B cell (primary cell): ENCODE measurements around the gene RHOT2. TPM values are rescaled to one million over a fixed set of nuclear protein-coding genes. Genes with fewer than 3 reads are reported as not detected.

ENCODE experiments used
- ATAC-seq: fragments of 200-7000 bp; cut with Tn5 transposase; one replicate; pipeline ENCODE4 v1.10.0; 2021; ENCODE audit warnings: low read depth, mild to moderate bottlenecking, moderate number of reproducible peaks, moderate library complexity
- CTCF ChIA-PET: fragments of 350-600 bp; sonication (Branson Sonifier 250); formaldehyde crosslinking; loops from one replicate; lab custom pipeline; 2021; ENCODE audit warnings: antibody characterized with exemption, inconsistent platforms; lab: Charles Lee
- POLR2A ChIA-PET: fragments of 350-600 bp; sonication (Branson Sonifier 250); formaldehyde crosslinking; loops from one replicate; lab custom pipeline; 2021; ENCODE audit warnings: antibody characterized with exemption; lab: Charles Lee
- DNase-seq: peaks from one replicate; pipeline ENCODE4 v3.0.0; 2013
- H2AFZ ChIP-seq: 2 replicates; pipeline ENCODE4 v1.6.1; 2012; ENCODE audit warnings: mild to moderate bottlenecking, low read depth, low read length; ENCODE audit not compliant: insufficient read depth, poor library complexity, severe bottlenecking
- H3K27ac ChIP-seq, 2 donors: 1 replicate in 1 of 2; 2 replicates in 1 of 2; pipeline ENCODE4 v1.5.1; 2012 to 2013; ENCODE audit warnings: low read length in 2 of 2, mild to moderate bottlenecking in 2 of 2, moderate library complexity in 1 of 2
- H3K27me3 ChIP-seq, 4 experiments: fragments of 200-600 bp in 1 of 4; sonication (generic) in 1 of 4; replicated peaks in 1 of 4; 1 replicate in 2 of 4; 2 replicates in 2 of 4; pipeline versions ENCODE4 v1.6.1 to v1.7.0; 2013 to 2016; ENCODE audit warnings: low read length in 3 of 4, mild to moderate bottlenecking in 2 of 4, mixed read lengths in 1 of 4, moderate library complexity in 1 of 4; ENCODE audit not compliant: insufficient read depth in 4 of 4, control insufficient read depth in 3 of 4; ENCODE audit errors: control extremely low read depth in 1 of 4
- H3K36me3 ChIP-seq, 2 experiments: replicated peaks in 1 of 2; 1 replicate in 1 of 2; 2 replicates in 1 of 2; pipeline versions ENCODE4 v1.6.1 to v1.7.1; 2013; ENCODE audit warnings: low read length in 1 of 2; ENCODE audit not compliant: insufficient read depth in 2 of 2, control insufficient read depth in 1 of 2; ENCODE audit errors: control extremely low read depth in 1 of 2, extremely low read depth in 1 of 2
- H3K4me1 ChIP-seq, 2 donors: fragments of 200-600 bp in 1 of 2; sonication (generic) in 1 of 2; 1 replicate in 1 of 2; 2 replicates in 1 of 2; pipeline versions ENCODE4 v1.5.1 to v1.6.1; 2013 to 2017; ENCODE audit warnings: low read length in 2 of 2; ENCODE audit not compliant: control insufficient read depth in 2 of 2, insufficient read depth in 2 of 2
- H3K4me2 ChIP-seq: replicated peaks from 2 replicates; pipeline ENCODE3; 2012; ENCODE audit warnings: mild to moderate bottlenecking, low read depth, low read length; ENCODE audit not compliant: poor library complexity, severe bottlenecking
- H3K4me3 ChIP-seq, 5 experiments: fragments of 200-600 bp in 1 of 5; sonication (generic) in 1 of 5; 1 replicate in 3 of 5; 2 replicates in 2 of 5; pipeline versions ENCODE4 v1.5.1 to v1.7.0; 2011 to 2016; ENCODE audit warnings: low read length in 4 of 5, mild to moderate bottlenecking in 4 of 5, low read depth in 2 of 5, control low read depth in 1 of 5, moderate library complexity in 1 of 5; ENCODE audit not compliant: insufficient read depth in 1 of 5; ENCODE audit errors: control extremely low read depth in 1 of 5, extremely low read depth in 1 of 5
- H3K79me2 ChIP-seq: fragments of 200-600 bp; sonication (generic); one replicate; pipeline ENCODE4 v1.6.0; 2016; ENCODE audit warnings: low read length; ENCODE audit not compliant: control insufficient read depth, insufficient read depth
- H3K9ac ChIP-seq: fragments of 200-600 bp; sonication (generic); 2 replicates; pipeline ENCODE4 v1.6.1; 2017; ENCODE audit warnings: mild to moderate bottlenecking, low read length, moderate library complexity
- H3K9me3 ChIP-seq, 3 donors: one replicate each; pipeline versions ENCODE4 v1.6.1 to v1.7.1; 2013; ENCODE audit warnings: low read length in 2 of 3; ENCODE audit not compliant: control insufficient read depth in 2 of 3, insufficient read depth in 1 of 3; ENCODE audit errors: control extremely low read depth in 1 of 3
- H4K20me1 ChIP-seq: 2 replicates; pipeline ENCODE4 v1.6.0; 2012; ENCODE audit warnings: mild to moderate bottlenecking, low read length; ENCODE audit not compliant: insufficient read depth, control insufficient read depth, poor library complexity, severe bottlenecking
- H3K27ac Mint-ChIP-seq: one replicate; pipeline ENCODE4 v1.8.0; 2021; ENCODE audit warnings: mixed read lengths
- H3K27me3 Mint-ChIP-seq: one replicate; pipeline ENCODE4 v1.8.0; 2021; ENCODE audit warnings: mixed read lengths
- H3K4me1 Mint-ChIP-seq: one replicate; pipeline ENCODE4 v1.8.0; 2021; ENCODE audit warnings: mixed read lengths
- H3K4me3 Mint-ChIP-seq: one replicate; pipeline ENCODE4 v1.8.0; 2021; ENCODE audit warnings: mixed read lengths
- H3K9me3 Mint-ChIP-seq: one replicate; pipeline ENCODE4 v1.8.0; 2022; ENCODE audit warnings: mixed read lengths; ENCODE audit not compliant: insufficient read depth
- EZH2 ChIP-seq: IDR thresholded peaks from 2 replicates; pipeline ENCODE4 v1.6.1; 2012; ENCODE audit warnings: borderline replicate concordance, low read depth, mild to moderate bottlenecking, moderate library complexity, low read length; ENCODE audit not compliant: insufficient read depth, poor library complexity, severe bottlenecking
- WGBS: methylation state at CpG from one replicate; pipeline ENCODE4 v1.1.5; 2013; ENCODE audit warnings: missing lambda C conversion rate; ENCODE audit not compliant: insufficient coverage; 5-methylcytosine and 5-hydroxymethylcytosine counted together
- intact Hi-C: fragments of 100-400 bp; cut with micrococcal nuclease; formaldehyde crosslinking; loops from one replicate; pipeline ENCODE4 v1.10.0; 2022
- polyA plus RNA-seq: library from polyadenylated mRNA; depleted of rRNA; stranded (reverse); fragments of >200 nt; gene quantifications from 2 replicates; pipeline ENCODE4 v1.2.3, GENCODE V29; 2012
- total RNA-seq, 2 donors: library from RNA; stranded (reverse); fragments of 120-200 nt in 1 of 2; gene quantifications; 1 replicate in 1 of 2; 2 replicates in 1 of 2; pipeline versions ENCODE4 v1.2.3 to v1.2.4, GENCODE V29; 2013 to 2022
- TF ChIP-seq, protein P1 (sequence below): fragments of 200-600 bp; IDR thresholded peaks from one replicate; pipeline ENCODE4 v1.8.0; 2022; ENCODE audit warnings: antibody characterized with exemption, mild to moderate bottlenecking

RHOT2 gene
- total and polyA plus RNA-seq, 2 donors (not counting 1 experiment from before 2014, with no cell fraction given): 207 to 461 TPM

DNA sequence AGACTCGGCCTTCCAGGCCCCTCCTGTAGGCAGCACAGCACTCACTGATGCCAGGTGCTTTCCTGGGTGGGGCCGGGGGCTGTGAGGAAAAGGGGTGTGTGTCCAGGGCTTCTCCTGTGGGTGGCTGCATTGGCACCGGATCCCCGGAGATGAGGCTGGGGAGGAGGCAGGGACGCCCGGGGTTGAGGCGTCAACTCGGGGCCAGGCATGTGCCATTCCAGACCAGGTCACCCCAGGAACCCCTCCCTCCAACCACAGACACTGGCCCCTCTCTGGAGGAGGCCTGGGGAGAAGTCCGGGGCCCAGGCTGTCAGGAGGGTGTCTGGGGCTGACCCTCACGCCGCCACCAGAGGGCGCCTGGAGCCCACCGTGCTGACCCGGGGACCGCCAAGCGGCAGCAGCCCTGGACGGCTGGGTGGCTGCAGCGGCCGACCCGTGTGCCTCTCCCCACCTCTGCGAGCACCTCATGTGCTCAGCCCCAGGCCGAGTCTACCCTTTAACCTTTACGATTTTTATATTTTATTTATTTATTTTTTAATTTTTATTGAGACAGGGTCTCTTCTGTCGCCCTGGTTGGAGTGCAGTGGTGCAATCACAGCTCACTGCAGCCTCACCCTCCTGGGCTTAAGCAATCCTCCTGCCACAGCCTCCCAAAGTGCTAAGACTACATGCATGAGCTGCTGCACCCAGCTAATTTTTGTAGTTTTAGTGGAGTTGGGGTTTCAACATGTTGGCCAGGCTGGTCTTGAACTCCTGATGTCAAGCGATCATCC lies 43.8 kb downstream of the RHOT2 start:
- Mint-ChIP-seq H3K27me3 (peaks cover 26% of the 10 kb centered on the region), H3K4me1 (peaks cover 4% of the 10 kb centered on the region), H3K27ac (no peak overlapping the region), H3K9me3 (no peaks in the 10 kb centered on the region), H3K4me3 (no peak overlapping the region)
- peak; percentile 84 for DNase-seq
- no peaks in the 10 kb centered on the region for H3K79me2 ChIP-seq
- ATAC-seq: peak; percentile 64
- peaks cover 14 to 20% of the 10 kb centered on the region in 2 donors for H3K4me1 ChIP-seq
- intact Hi-C loops: loop anchor here (1.0 to 2.0 kb wide), 3 partner anchors 30 to 391 kb away; no protein-coding TSS in a partner anchor
- H3K27me3 ChIP-seq: peaks cover 0 to 73% (median 33%) of the 10 kb centered on the region in 4 experiments
- WGBS: 11% methylated on average over 9 of the region's 25 CpGs
- H2AFZ ChIP-seq: no peak overlapping the region
- H3K9me3 ChIP-seq: peaks cover 0 to 20% (median 0%) of the 10 kb centered on the region in 3 donors
- H3K36me3 ChIP-seq: no peaks in the 10 kb centered on the region
- no peak overlapping the region for H3K4me2 ChIP-seq
- no peak overlapping the region for H3K9ac ChIP-seq
- TF ChIP-seq, protein P1, sequence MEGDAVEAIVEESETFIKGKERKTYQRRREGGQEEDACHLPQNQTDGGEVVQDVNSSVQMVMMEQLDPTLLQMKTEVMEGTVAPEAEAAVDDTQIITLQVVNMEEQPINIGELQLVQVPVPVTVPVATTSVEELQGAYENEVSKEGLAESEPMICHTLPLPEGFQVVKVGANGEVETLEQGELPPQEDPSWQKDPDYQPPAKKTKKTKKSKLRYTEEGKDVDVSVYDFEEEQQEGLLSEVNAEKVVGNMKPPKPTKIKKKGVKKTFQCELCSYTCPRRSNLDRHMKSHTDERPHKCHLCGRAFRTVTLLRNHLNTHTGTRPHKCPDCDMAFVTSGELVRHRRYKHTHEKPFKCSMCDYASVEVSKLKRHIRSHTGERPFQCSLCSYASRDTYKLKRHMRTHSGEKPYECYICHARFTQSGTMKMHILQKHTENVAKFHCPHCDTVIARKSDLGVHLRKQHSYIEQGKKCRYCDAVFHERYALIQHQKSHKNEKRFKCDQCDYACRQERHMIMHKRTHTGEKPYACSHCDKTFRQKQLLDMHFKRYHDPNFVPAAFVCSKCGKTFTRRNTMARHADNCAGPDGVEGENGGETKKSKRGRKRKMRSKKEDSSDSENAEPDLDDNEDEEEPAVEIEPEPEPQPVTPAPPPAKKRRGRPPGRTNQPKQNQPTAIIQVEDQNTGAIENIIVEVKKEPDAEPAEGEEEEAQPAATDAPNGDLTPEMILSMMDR: peak; percentile 98
- TF ChIP-seq EZH2: no peak
- H4K20me1 ChIP-seq: peaks cover 5% of the 10 kb centered on the region
- no peak overlapping the region for H3K4me3 ChIP-seq
- ChIA-PET CTCF (interaction anchor here (0.6 to 7.6 kb wide), 21 partner anchors 9 to 392 kb away, joined by 3 to 94 read pairs (median 4); partner anchors contain the start of genes ANTKMT, CHTF18, CIAO3 and RPUSD1), POLR2A (no interaction called here)
- no peak overlapping the region for H3K27ac ChIP-seq
